ENCODE measurements around the gene MATCAP1. TPM values are rescaled to one million over a fixed set of nuclear protein-coding genes. Genes with fewer than 3 reads are reported as not detected.

The MATCAP1 gene
- total and polyA plus RNA-seq, 2 of the 13 experiments (the other 11 are each of a cell fraction or from before 2014, with no cell fraction given), result 11.2 to 24.5 TPM

GRCh38 chr16:67173808-67174705, 9.7 kb downstream of the MATCAP1 start (continued):
- TF ChIP-seq ARID4A (CRISPR knock-in tag; IDR thresholded peaks at IDR 0.05; ENCODE audit: borderline replicate concordance), result peak; percentile 88; the same call in 1 of the 2 replicates
- TF ChIP-seq ZBTB1 (CRISPR knock-in tag; IDR thresholded peaks at IDR 0.05; ENCODE audit: borderline replicate concordance), result no peak
- TF ChIP-seq MNT (IDR thresholded peaks at IDR 0.05), result no peak
- TF ChIP-seq GRHL1 (CRISPR knock-in tag; conservative IDR thresholded peaks at IDR 0.05), result no peak
- TF ChIP-seq TOE1 (CRISPR knock-in tag; IDR thresholded peaks at IDR 0.05), result 0 out of 2 replicates have a peak, but pooled peaks have one; percentile 51
- TF ChIP-seq HCFC1 (IDR thresholded peaks at IDR 0.05; ENCODE audit: low read depth, low read length), result peak; percentile 12; the same call in 1 of the 2 replicates
- peak; percentile 96 for TF ChIP-seq KDM2A (CRISPR knock-in tag; IDR thresholded peaks at IDR 0.05; ENCODE audit: borderline replicate concordance, low read depth)
- no peak for TF ChIP-seq EHMT2 (IDR thresholded peaks at IDR 0.05; ENCODE audit: borderline replicate concordance, low read depth, low read length)
- no peak for TF ChIP-seq TEF (CRISPR knock-in tag; IDR thresholded peaks at IDR 0.05)
- TF ChIP-seq CREB3 (CRISPR knock-in tag; IDR thresholded peaks at IDR 0.05), result 0 out of 2 replicates have a peak, but pooled peaks have one; percentile 28
- no peak for TF ChIP-seq MAFK (conservative IDR thresholded peaks at IDR 0.05 in 1 of 2, IDR thresholded peaks at IDR 0.05 in 1 of 2; ENCODE audit: low read length in 2 of 2)
- TF ChIP-seq HBP1 (CRISPR knock-in tag; IDR thresholded peaks at IDR 0.05; ENCODE audit: low read depth), result peak; percentile 90; the same call in 1 of the 2 replicates
- TF ChIP-seq TRIM22 (IDR thresholded peaks at IDR 0.05), result no peak
- no peak for TF ChIP-seq RORA (CRISPR knock-in tag; IDR thresholded peaks at IDR 0.05)
- no peak for TF ChIP-seq XBP1 (CRISPR knock-in tag; IDR thresholded peaks at IDR 0.05)

Data from HepG2 (cell line).